Measurements from ENCODE around the gene OR4D5. TPM values are rescaled to one million over a fixed set of nuclear protein-coding genes. Genes with fewer than 3 reads are reported as not detected.

The OR4D5 gene
- not detected in 2 replicates for total RNA-seq

DNA sequence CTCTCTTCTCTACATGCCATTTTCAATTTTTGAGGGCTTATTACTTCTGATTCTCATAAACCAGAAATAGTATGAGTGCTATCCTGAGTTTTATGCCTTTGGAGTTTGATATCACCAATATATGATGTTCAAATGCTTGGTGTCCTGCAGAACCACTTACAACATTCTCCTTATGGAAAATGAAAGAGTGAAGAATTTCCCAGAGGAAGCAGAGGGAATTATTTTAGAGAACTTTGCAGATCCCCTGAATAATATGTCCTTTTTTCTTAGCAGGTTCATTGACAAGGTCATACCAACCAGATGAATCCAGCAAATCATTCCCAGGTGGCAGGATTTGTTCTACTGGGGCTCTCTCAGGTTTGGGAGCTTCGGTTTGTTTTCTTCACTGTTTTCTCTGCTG is at the start of gene OR4D5:
Gene OR4D5 (plus strand): TSS at position 301 of the 400 bp plus-strand sequence. CDS start 0 bp downstream, at position 301.
- intact Hi-C loops (cut with micrococcal nuclease), result no loop called here
- H3K9me3 Mint-ChIP-seq, result no peaks in the 10 kb centered on the region
- no peak within 1 kb of the TSS for H3K4me3 Mint-ChIP-seq
- H3K4me1 Mint-ChIP-seq (ENCODE audit: low read depth), result no peaks in the 10 kb centered on the region
- H3K27ac Mint-ChIP-seq, result no peak within 1 kb of the TSS
- H3K36me3 Mint-ChIP-seq (ENCODE audit: low read depth), result no peaks in the 10 kb centered on the region
- no peak for DNase-seq (ENCODE audit: low spot score)
- no peaks in the 10 kb centered on the region for H3K27me3 Mint-ChIP-seq (ENCODE audit: insufficient read depth)

DNA sequence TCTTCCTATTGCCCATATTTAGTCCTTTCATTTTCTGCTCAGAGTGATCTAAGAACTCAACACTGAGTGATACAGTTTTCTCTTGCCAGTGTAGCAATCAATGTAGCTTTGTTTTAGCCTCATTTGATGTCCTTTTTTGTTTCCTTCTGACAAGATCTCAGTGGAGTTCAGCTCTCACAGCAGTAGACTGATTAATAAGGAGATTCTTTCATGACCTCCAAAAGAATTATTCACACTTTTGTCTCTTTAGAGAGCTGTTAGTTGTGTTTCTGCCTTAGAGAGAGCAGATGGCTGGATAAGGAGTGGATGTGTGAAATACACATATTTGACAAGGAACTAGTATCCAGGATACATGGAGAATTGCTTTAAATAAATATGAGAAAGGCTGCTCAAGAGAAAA is 47.4 kb upstream of the OR4D5 start:
- Mint-ChIP-seq H3K27me3 (ENCODE audit: insufficient read depth) (peaks cover 6% of the 10 kb centered on the region), H3K36me3 (ENCODE audit: low read depth) (no peaks in the 10 kb centered on the region), H3K4me3 (no peak overlapping the region), H3K4me1 (ENCODE audit: low read depth) (no peaks in the 10 kb centered on the region), H3K27ac (no peak overlapping the region), H3K9me3 (no peaks in the 10 kb centered on the region)
- intact Hi-C loops (cut with micrococcal nuclease), result no loop called here
- DNase-seq (ENCODE audit: low spot score), result no peak

DNA sequence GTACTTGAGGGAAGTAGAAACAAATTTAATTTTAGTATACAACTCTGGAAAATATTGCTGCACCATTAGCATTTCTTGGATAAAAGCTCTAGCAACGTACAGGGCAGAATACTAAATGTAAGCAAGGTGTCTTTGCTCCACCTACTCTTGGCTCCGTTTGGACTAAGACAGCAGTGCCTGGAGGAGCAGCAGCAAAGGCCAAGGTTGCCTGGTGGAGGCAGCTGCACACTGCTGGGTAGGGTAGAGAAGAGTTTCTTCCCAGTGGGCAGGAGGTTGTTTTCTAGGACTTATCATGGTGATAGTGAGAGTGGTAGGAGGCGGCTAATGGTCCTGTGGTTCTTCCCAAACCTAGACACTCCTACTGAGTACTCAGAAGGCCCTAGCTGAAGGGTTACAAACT is 39.6 kb upstream of the OR4D5 start:
- Mint-ChIP-seq H3K36me3 (ENCODE audit: low read depth) (no peaks in the 10 kb centered on the region), H3K27ac (no peak overlapping the region), H3K4me1 (ENCODE audit: low read depth) (no peaks in the 10 kb centered on the region), H3K4me3 (no peak overlapping the region), H3K9me3 (no peaks in the 10 kb centered on the region), H3K27me3 (ENCODE audit: insufficient read depth) (peaks cover 1% of the 10 kb centered on the region)
- no peak for DNase-seq (ENCODE audit: low spot score)
- intact Hi-C loops (cut with micrococcal nuclease), result no loop called here

DNA sequence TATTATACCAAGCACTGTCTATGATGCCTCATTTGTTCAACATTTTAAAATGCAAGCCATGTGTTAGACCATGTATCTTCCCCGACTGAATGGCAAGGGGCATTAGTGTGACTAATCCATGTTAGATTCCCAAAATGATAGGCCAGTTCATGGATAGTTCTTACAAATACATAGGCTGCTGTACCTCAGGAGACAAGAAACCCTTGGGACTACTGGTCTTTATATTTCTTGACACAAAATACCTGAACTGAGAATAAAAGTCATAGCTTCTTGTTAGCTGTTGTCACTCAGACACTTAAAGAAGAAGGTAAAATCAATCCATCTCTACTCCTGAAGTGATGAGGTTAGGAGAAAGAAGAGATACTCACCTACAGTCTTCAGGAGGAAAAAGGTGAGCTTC is 37.5 kb upstream of the OR4D5 start, which contains the start of gene OR8D4:
Gene OR8D4 (plus strand): TSS at position 301 of the 400 bp plus-strand sequence. CDS start 4,265 bp downstream, outside the sequence.
- no peaks in the 10 kb centered on the region for H3K9me3 Mint-ChIP-seq
- H3K4me3 Mint-ChIP-seq, result no peak within 1 kb of the TSS
- intact Hi-C loops (cut with micrococcal nuclease), result no loop called here
- DNase-seq (ENCODE audit: low spot score), result no peak
- no peaks in the 10 kb centered on the region for H3K4me1 Mint-ChIP-seq (ENCODE audit: low read depth)
- H3K27me3 Mint-ChIP-seq (ENCODE audit: insufficient read depth), result peaks cover 5% of the 10 kb centered on the region
- H3K27ac Mint-ChIP-seq, result no peak within 1 kb of the TSS
- no peaks in the 10 kb centered on the region for H3K36me3 Mint-ChIP-seq (ENCODE audit: low read depth)

DNA sequence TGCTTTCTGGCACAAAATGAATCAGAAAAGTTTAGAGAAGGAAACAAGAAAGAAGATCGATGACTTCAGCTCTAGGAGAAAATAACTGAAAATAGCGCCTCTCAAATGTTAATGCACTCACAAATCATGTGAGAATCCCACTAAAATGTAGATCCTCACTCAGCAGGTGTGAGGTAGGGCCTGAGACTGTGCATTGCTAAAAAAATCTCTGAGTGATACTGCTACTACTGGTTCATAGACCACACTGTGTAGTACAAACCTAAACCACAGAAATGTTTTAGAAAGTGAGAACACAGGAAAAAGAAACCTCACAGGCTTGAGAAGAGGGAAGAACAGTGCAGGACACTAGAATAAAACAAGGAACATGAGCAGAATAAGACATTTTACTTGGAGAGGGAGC is 35.5 kb upstream of the OR4D5 start:
- intact Hi-C loops (cut with micrococcal nuclease), result no loop called here
- no peaks in the 10 kb centered on the region for H3K9me3 Mint-ChIP-seq
- H3K4me3 Mint-ChIP-seq, result no peak overlapping the region
- DNase-seq (ENCODE audit: low spot score), result no peak
- H3K27me3 Mint-ChIP-seq (ENCODE audit: insufficient read depth), result peaks cover 6% of the 10 kb centered on the region
- no peak overlapping the region for H3K27ac Mint-ChIP-seq
- no peaks in the 10 kb centered on the region for H3K36me3 Mint-ChIP-seq (ENCODE audit: low read depth)
- H3K4me1 Mint-ChIP-seq (ENCODE audit: low read depth), result no peaks in the 10 kb centered on the region

DNA sequence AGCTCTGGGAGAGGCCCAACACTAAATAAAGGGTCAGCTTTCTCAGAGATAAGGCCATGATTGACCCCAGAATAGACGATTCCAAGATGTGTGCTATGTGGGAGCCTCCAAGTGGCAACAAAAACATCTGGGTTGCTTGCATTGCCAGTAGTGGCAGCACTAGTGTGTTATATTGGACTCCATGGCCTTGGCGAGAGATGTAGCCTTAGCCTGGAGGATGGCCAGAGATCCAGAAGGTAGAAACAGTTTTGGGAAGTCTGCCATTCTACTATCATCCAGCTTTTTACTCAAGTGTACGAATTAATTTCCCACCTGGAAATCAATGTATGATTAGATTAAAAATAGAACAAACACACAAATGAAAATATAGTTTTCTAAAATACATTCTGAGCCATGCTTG is 34.5 kb upstream of the OR4D5 start:
- Mint-ChIP-seq H3K9me3 (no peaks in the 10 kb centered on the region), H3K27me3 (ENCODE audit: insufficient read depth) (peaks cover 6% of the 10 kb centered on the region), H3K36me3 (ENCODE audit: low read depth) (no peaks in the 10 kb centered on the region), H3K4me3 (no peak overlapping the region), H3K27ac (no peak overlapping the region), H3K4me1 (ENCODE audit: low read depth) (no peaks in the 10 kb centered on the region)
- intact Hi-C loops (cut with micrococcal nuclease), result no loop called here
- DNase-seq (ENCODE audit: low spot score), result no peak

DNA sequence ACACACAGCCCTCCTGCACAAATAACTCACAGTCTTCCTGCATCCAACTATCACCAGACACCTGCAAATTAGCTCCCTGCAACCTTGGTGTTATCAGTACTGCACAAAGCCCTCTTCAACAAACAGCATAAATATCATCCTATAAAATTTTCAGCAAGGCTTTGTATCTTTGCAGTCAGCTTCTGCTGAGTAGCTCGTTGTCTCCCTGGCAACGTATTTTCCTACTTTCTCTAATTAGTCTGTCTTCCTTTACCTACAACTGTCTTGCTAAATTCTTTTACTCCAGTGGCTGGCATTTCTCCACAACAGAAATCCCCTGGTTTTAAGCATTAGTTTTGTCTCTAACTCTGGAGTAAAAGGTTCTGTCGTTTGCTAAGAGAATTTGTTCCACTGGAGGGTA is 33.6 kb upstream of the OR4D5 start:
- Mint-ChIP-seq H3K4me1 (ENCODE audit: low read depth) (no peaks in the 10 kb centered on the region), H3K36me3 (ENCODE audit: low read depth) (no peaks in the 10 kb centered on the region), H3K9me3 (no peaks in the 10 kb centered on the region), H3K4me3 (no peak overlapping the region), H3K27me3 (ENCODE audit: insufficient read depth) (peaks cover 6% of the 10 kb centered on the region), H3K27ac (no peak overlapping the region)
- no peak for DNase-seq (ENCODE audit: low spot score)
- intact Hi-C loops (cut with micrococcal nuclease), result no loop called here

DNA sequence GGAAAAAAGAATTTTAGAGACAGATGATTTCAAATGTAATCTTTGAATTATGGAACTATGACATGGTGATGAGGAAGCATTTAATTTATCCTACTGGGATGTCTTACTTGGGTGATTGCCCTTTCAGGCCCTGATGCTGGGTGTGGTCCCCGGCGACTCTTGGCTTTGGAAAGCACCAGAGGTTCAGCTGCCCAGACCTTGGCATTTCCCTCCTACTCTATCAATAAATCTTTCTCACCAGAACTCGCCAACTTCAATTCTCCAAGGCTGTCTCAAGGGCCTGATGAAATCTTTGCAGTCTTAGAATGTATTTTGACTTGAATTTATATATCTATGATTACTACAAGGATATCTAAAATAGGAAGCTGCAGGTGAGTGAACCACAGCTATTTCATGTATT is 18.5 kb upstream of the OR4D5 start:
- Mint-ChIP-seq H3K4me1 (ENCODE audit: low read depth) (no peaks in the 10 kb centered on the region), H3K9me3 (no peaks in the 10 kb centered on the region), H3K27me3 (ENCODE audit: insufficient read depth) (peaks cover under 1% of the 10 kb centered on the region), H3K4me3 (no peak overlapping the region), H3K36me3 (ENCODE audit: low read depth) (no peaks in the 10 kb centered on the region), H3K27ac (no peak overlapping the region)
- intact Hi-C loops (cut with micrococcal nuclease), result no loop called here
- DNase-seq (ENCODE audit: low spot score), result no peak

DNA sequence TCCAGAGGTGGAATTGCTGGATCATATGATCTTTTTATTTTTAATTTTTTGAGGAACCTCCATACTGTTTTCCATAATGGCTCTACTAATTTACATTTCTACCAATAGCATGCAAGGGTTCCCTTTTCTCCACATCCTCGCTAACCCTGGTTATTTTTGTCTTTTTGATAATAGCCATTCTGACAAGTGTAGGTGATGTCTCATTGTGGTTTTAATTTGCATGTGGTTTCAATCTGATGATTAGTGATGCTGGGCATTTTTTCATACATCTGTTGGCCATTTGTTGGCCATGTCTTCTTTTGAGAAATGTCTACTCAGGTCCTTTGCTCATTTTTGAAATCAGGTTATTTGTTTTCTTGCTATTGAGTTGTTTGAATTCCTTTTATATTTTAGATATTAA is 15.4 kb upstream of the OR4D5 start:
- no peak for DNase-seq (ENCODE audit: low spot score)
- Mint-ChIP-seq H3K4me1 (ENCODE audit: low read depth) (no peaks in the 10 kb centered on the region), H3K27me3 (ENCODE audit: insufficient read depth) (no peaks in the 10 kb centered on the region), H3K4me3 (no peak overlapping the region), H3K36me3 (ENCODE audit: low read depth) (no peaks in the 10 kb centered on the region), H3K9me3 (no peaks in the 10 kb centered on the region), H3K27ac (no peak overlapping the region)
- intact Hi-C loops (cut with micrococcal nuclease), result no loop called here

DNA sequence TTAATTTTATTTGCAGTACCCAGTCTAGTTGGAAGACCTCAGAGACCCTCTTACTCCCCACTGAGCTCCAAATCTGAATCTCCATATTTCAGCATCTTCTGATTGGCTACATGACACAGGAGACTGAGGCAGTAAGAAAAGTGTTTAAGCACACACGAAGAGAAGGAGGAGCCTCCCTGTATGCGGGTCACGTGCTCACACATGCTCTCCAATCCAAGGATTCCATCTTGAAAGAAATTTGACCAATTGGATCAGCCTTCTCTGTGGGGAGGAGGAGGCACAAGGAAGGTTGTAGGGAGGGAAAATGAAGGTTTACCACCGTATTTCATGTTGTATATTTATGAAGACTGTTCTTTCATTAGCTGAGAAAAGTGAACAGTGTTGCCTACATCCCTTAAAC is 3.0 kb downstream of the OR4D5 start:
- no peaks in the 10 kb centered on the region for H3K9me3 Mint-ChIP-seq
- H3K4me1 Mint-ChIP-seq (ENCODE audit: low read depth), result no peaks in the 10 kb centered on the region
- H3K4me3 Mint-ChIP-seq, result no peak overlapping the region
- no peak for DNase-seq (ENCODE audit: low spot score)
- no peaks in the 10 kb centered on the region for H3K27me3 Mint-ChIP-seq (ENCODE audit: insufficient read depth)
- intact Hi-C loops (cut with micrococcal nuclease), result no loop called here
- no peaks in the 10 kb centered on the region for H3K36me3 Mint-ChIP-seq (ENCODE audit: low read depth)
- H3K27ac Mint-ChIP-seq, result no peak overlapping the region

DNA sequence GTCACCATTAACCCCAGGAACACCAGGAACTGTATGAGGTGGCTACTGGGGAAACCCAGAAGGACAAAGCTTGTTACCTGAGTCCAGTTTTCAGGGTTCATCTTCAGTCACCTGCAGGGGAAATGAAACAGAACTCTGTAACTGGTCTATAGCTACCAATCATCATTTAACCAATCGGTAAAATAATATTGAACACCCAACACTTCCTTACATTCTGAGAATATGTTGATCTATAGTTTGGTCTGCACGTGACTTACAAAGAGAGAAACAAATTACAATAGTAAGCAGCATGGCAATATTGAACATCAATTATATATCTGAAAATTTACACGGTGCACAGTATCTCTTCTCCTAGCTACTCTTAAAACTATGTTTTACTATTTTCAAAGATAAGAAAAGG is 4.3 kb downstream of the OR4D5 start, which contains the start of gene OR6T1:
Gene OR6T1 (minus strand): TSS at position 101 of the 400 bp plus-strand sequence. CDS start 0 bp downstream, at position 101.
- Mint-ChIP-seq H3K4me1 (ENCODE audit: low read depth) (no peaks in the 10 kb centered on the region), H3K27me3 (ENCODE audit: insufficient read depth) (no peaks in the 10 kb centered on the region), H3K27ac (no peak within 1 kb of the TSS), H3K4me3 (no peak within 1 kb of the TSS), H3K36me3 (ENCODE audit: low read depth) (no peaks in the 10 kb centered on the region), H3K9me3 (no peaks in the 10 kb centered on the region)
- intact Hi-C loops (cut with micrococcal nuclease), result no loop called here
- DNase-seq (ENCODE audit: low spot score), result no peak

DNA sequence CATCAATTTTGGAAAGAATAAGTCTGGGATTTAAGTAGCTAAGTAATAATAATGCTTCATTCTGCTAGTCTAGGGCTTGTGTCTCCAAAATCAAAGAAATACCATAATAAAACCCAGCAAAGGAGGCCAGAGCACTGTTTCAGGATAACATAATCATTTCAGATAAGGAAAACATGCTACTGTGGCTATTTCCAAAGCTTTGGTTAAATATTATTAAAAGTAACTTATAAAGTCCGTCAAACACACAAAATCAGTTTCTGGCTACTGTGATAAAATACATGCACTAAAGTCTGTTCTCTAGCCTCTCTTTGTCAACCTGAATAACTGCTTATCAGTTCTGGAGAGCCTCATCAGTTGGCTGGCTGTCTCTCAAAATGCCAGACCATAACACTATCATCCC is 5.7 kb downstream of the OR4D5 start:
- no peak overlapping the region for H3K4me3 Mint-ChIP-seq
- DNase-seq (ENCODE audit: low spot score), result no peak
- H3K27me3 Mint-ChIP-seq (ENCODE audit: insufficient read depth), result no peaks in the 10 kb centered on the region
- H3K27ac Mint-ChIP-seq, result no peak overlapping the region
- intact Hi-C loops (cut with micrococcal nuclease), result no loop called here
- no peaks in the 10 kb centered on the region for H3K9me3 Mint-ChIP-seq
- no peaks in the 10 kb centered on the region for H3K36me3 Mint-ChIP-seq (ENCODE audit: low read depth)
- no peaks in the 10 kb centered on the region for H3K4me1 Mint-ChIP-seq (ENCODE audit: low read depth)

DNA sequence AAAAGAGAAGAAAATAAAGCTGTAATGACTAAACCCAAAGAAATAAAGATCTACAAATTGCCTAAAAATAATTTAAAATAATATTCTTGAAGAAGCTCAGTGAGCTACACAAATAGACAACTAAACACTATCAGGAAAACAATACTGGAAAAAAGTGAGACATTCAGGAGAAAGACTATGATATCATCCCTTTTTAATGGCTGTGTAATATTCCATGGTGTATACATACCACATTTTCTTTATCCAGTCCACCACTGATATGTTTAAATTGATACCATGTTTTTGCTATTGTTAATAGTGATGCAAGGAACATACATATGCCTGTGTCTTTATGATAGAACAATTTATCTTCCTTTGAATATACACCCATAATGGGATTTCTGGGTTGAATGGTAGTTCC is 17.3 kb downstream of the OR4D5 start:
- H3K4me1 Mint-ChIP-seq (ENCODE audit: low read depth), result no peaks in the 10 kb centered on the region
- intact Hi-C loops (cut with micrococcal nuclease), result no loop called here
- H3K9me3 Mint-ChIP-seq, result no peaks in the 10 kb centered on the region
- H3K27me3 Mint-ChIP-seq (ENCODE audit: insufficient read depth), result peaks cover 2% of the 10 kb centered on the region
- no peak for DNase-seq (ENCODE audit: low spot score)
- no peaks in the 10 kb centered on the region for H3K36me3 Mint-ChIP-seq (ENCODE audit: low read depth)
- H3K4me3 Mint-ChIP-seq, result no peak overlapping the region
- no peak overlapping the region for H3K27ac Mint-ChIP-seq

DNA sequence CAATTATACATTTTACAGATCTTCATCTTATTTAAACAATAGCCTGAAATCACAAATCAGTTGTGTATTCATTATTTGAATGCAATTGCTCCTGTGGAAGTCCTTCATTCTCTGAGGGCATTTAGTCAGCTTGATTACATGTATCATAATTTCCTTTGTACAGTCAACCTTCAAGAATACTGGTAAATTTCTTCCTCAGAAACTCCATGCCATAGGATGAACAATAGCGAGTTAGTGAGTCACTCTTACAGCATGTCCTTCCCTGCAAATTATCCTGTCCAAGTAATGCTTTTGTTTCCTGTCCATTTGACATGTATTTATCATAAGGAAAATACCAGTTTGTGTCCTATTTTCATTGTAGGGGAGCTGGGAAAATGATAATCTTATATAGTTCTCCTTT is 34.4 kb downstream of the OR4D5 start:
- Mint-ChIP-seq H3K27ac (no peak overlapping the region), H3K9me3 (no peaks in the 10 kb centered on the region), H3K36me3 (ENCODE audit: low read depth) (no peaks in the 10 kb centered on the region), H3K4me3 (no peak overlapping the region), H3K27me3 (ENCODE audit: insufficient read depth) (peaks cover 5% of the 10 kb centered on the region), H3K4me1 (ENCODE audit: low read depth) (no peaks in the 10 kb centered on the region)
- intact Hi-C loops (cut with micrococcal nuclease), result no loop called here
- DNase-seq (ENCODE audit: low spot score), result no peak

All from activated T-helper 1 cell treated with anti-CD3 and anti-CD28 coated beads, Interleukin-12 subunit alpha, Interleukin-12 subunit beta, Interleukin-2, Interleukin-4 antibody, amounts not matched to agents 30 ng/mL and 10 ng/mL and 1 ng/mL, durations not matched to agents 14 hours and 24 hours and 36 hours (primary cell).